Keratinocyte (primary cell): ENCODE measurements around the gene ABL2. TPM values are rescaled to one million over a fixed set of nuclear protein-coding genes. Genes with fewer than 3 reads are reported as not detected.

ENCODE experiments used
- DNase-seq: peaks from one replicate; pipeline ENCODE4 v3.0.0-alpha.2; 2011; ENCODE audit warnings: low read depth, missing footprints, low spot score
- FAIRE-seq: peaks from 2 replicates; lab custom pipeline; 2011; peaks lifted over from hg19 to GRCh38; lab: Jason Lieb, UNC
- H2AFZ ChIP-seq: 2 replicates; pipeline ENCODE4 v1.6.0; 2012; ENCODE audit warnings: low read length, control low read depth, inconsistent platforms; ENCODE audit not compliant: control insufficient read depth
- H3K27ac ChIP-seq: 2 replicates; pipeline ENCODE4 v1.5.1; 2011; ENCODE audit warnings: low read length; ENCODE audit not compliant: control insufficient read depth, insufficient read depth
- H3K27me3 ChIP-seq: 3 replicates; pipeline ENCODE4 v1.6.0; 2011; ENCODE audit warnings: low read length; ENCODE audit not compliant: control insufficient read depth, insufficient read depth; ENCODE audit errors: extremely low read depth
- H3K36me3 ChIP-seq, 2 experiments: 2 replicates in 1 of 2; 3 replicates in 1 of 2; pipeline ENCODE4 v1.5.1; 2011; ENCODE audit warnings: low read length in 2 of 2, mild to moderate bottlenecking in 1 of 2; ENCODE audit not compliant: control insufficient read depth in 2 of 2, insufficient read depth in 2 of 2; ENCODE audit errors: extremely low read depth in 1 of 2
- H3K4me1 ChIP-seq: 3 replicates; pipeline ENCODE4 v1.5.1; 2011; ENCODE audit warnings: low read length; ENCODE audit not compliant: control insufficient read depth, insufficient read depth; ENCODE audit errors: extremely low read depth
- H3K4me2 ChIP-seq: 3 replicates; pipeline ENCODE4 v1.6.0; 2011; ENCODE audit warnings: low read depth, low read length; ENCODE audit not compliant: control insufficient read depth, insufficient read depth; ENCODE audit errors: extremely low read depth
- H3K4me3 ChIP-seq, 3 experiments: fragments of 200-600 bp in 1 of 3; sonication (generic) in 1 of 3; 2 replicates in 2 of 3; 3 replicates in 1 of 3; pipeline ENCODE4 v1.5.1; 2011 to 2016; ENCODE audit warnings: low read length in 3 of 3, mild to moderate bottlenecking in 3 of 3, control low read depth in 2 of 3, inconsistent platforms in 1 of 3, low read depth in 1 of 3, mixed read lengths in 1 of 3, mixed run types in 1 of 3, moderate library complexity in 1 of 3; ENCODE audit not compliant: control insufficient read depth in 2 of 3, insufficient read depth in 2 of 3; ENCODE audit errors: extremely low read depth in 1 of 3
- H3K79me2 ChIP-seq: 2 replicates; pipeline ENCODE4 v1.6.0; 2012; ENCODE audit warnings: low read length; ENCODE audit not compliant: control insufficient read depth, insufficient read depth
- H3K9ac ChIP-seq: 3 replicates; pipeline ENCODE4 v1.6.0; 2011; ENCODE audit warnings: low read length; ENCODE audit not compliant: control insufficient read depth, insufficient read depth; ENCODE audit errors: extremely low read depth
- H3K9me1 ChIP-seq: 3 replicates; pipeline ENCODE4 v1.6.0; 2011; ENCODE audit warnings: low read length; ENCODE audit not compliant: control insufficient read depth, insufficient read depth; ENCODE audit errors: extremely low read depth
- H3K9me3 ChIP-seq: 2 replicates; pipeline ENCODE4 v1.5.1; 2012; ENCODE audit warnings: low read depth, low read length; ENCODE audit not compliant: control insufficient read depth
- H4K20me1 ChIP-seq: 3 replicates; pipeline ENCODE4 v1.6.0; 2011; ENCODE audit warnings: low read length; ENCODE audit not compliant: control insufficient read depth, insufficient read depth; ENCODE audit errors: extremely low read depth
- EZH2 ChIP-seq: IDR thresholded peaks from one replicate; pipeline ENCODE4 v1.6.1; 2012; ENCODE audit warnings: inconsistent platforms, mild to moderate bottlenecking, low read length, moderate library complexity
- dilution Hi-C: fragments of 300-500 bp; cut with MboI; formaldehyde crosslinking; loops from one replicate; pipeline ENCODE4 v1.7.0; 2020; ENCODE audit warnings: low sequenced_read_pairs; ENCODE audit not compliant: extremely low pct_ligation_motif_present
- polyA plus RNA-seq, 5 experiments: library from polyadenylated mRNA; depleted of rRNA in 3 of 5; stranded (reverse) in 3 of 5; stranded (forward) in 1 of 5; unstranded in 1 of 5; fragments of >200 nt; gene quantifications; 1 replicate in 1 of 5; 2 replicates in 3 of 5; 3 replicates in 1 of 5; pipeline versions ENCODE4 v1.2.1 to v1.2.3, GENCODE V29; 2011 to 2012; ENCODE audit warnings: missing spikeins in 2 of 5, low read depth in 1 of 5, low replicate concordance in 1 of 5
- TF ChIP-seq, protein P1 (sequence below), 3 experiments: IDR thresholded peaks in 1 of 3; conservative IDR thresholded peaks in 1 of 3; optimal IDR thresholded peaks in 1 of 3; 2 replicates in 2 of 3; 3 replicates in 1 of 3; pipeline versions ENCODE3 to v1.5.1; 2011; ENCODE audit warnings: low read length in 3 of 3, mild to moderate bottlenecking in 3 of 3, moderate library complexity in 2 of 3, control low read depth in 1 of 3, inconsistent platforms in 1 of 3; ENCODE audit not compliant: insufficient read depth in 2 of 3; ENCODE audit errors: extremely low read depth in 1 of 3

The ABL2 gene
- polyA plus RNA-seq, 1 donor (not counting 4 experiments of a cell fraction or from before 2014, with no cell fraction given), result 37.6 TPM

DNA sequence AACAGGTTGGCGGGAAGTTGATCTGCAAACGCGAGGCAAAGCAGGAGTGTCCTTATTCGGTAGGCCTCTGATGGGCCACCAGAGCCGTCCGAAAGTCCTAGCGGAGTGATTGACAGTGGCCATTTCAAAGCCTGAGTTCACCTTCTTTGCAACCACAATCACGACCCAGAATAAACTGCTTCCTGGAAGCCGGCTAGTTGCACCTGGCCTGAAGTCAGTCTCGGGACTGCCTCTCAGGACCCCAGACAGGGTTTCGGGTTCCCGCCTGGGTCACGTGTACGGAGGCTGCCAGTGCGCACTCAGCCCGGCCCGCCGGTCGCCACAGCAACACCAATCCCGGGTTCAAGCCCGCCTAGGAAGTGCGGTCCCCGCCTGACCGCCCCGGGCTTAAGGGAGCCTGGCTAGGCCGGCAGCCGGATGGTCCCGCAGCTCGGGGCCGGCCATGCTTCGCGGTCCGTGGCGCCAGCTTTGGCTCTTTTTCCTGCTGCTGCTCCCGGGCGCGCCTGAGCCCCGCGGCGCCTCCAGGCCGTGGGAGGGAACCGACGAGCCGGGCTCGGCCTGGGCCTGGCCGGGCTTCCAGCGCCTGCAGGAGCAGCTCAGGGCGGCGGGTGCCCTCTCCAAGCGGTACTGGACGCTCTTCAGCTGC is 147.7 kb downstream of the ABL2 start, which contains the start of gene TOR3A:
Gene TOR3A (plus strand): TSS at position 384 of the 646 bp plus-strand sequence. CDS start 59 bp downstream, at position 443.
- Histone ChIP-seq H2AFZ (peak within 1 kb of the TSS; percentile 80), H3K27me3 (no peaks in the 10 kb centered on the region), H3K36me3 (peaks cover 0 to 7% of the 10 kb centered on the region in 2 experiments), H3K4me2 (peak within 1 kb of the TSS; percentile 97), H3K4me3 (peak within 1 kb of the TSS; percentile 84 to 94 (median 91)), H3K9ac (peak within 1 kb of the TSS; percentile 87), H3K9me3 (no peaks in the 10 kb centered on the region), H3K79me2 (peaks cover 19% of the 10 kb centered on the region), H3K4me1 (peaks cover 17% of the 10 kb centered on the region), H3K9me1 (no peaks in the 10 kb centered on the region), H3K27ac (peak within 1 kb of the TSS; percentile 81), H4K20me1 (no peaks in the 10 kb centered on the region)
- dilution Hi-C loops, result no loop called here
- no peak for TF ChIP-seq EZH2
- TF ChIP-seq, protein P1, sequence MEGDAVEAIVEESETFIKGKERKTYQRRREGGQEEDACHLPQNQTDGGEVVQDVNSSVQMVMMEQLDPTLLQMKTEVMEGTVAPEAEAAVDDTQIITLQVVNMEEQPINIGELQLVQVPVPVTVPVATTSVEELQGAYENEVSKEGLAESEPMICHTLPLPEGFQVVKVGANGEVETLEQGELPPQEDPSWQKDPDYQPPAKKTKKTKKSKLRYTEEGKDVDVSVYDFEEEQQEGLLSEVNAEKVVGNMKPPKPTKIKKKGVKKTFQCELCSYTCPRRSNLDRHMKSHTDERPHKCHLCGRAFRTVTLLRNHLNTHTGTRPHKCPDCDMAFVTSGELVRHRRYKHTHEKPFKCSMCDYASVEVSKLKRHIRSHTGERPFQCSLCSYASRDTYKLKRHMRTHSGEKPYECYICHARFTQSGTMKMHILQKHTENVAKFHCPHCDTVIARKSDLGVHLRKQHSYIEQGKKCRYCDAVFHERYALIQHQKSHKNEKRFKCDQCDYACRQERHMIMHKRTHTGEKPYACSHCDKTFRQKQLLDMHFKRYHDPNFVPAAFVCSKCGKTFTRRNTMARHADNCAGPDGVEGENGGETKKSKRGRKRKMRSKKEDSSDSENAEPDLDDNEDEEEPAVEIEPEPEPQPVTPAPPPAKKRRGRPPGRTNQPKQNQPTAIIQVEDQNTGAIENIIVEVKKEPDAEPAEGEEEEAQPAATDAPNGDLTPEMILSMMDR (optimal IDR thresholded peaks at IDR 0.05 in 1 of 3, IDR thresholded peaks at IDR 0.05 in 1 of 3, conservative IDR thresholded peaks at IDR 0.05 in 1 of 3; ENCODE audit: extremely low read depth in 1 of 3, insufficient read depth in 2 of 3, low read length in 3 of 3), result peak in 1 of 3 experiments; percentile 2
- DNase-seq (peak; percentile 62), FAIRE-seq (no peak)

DNA sequence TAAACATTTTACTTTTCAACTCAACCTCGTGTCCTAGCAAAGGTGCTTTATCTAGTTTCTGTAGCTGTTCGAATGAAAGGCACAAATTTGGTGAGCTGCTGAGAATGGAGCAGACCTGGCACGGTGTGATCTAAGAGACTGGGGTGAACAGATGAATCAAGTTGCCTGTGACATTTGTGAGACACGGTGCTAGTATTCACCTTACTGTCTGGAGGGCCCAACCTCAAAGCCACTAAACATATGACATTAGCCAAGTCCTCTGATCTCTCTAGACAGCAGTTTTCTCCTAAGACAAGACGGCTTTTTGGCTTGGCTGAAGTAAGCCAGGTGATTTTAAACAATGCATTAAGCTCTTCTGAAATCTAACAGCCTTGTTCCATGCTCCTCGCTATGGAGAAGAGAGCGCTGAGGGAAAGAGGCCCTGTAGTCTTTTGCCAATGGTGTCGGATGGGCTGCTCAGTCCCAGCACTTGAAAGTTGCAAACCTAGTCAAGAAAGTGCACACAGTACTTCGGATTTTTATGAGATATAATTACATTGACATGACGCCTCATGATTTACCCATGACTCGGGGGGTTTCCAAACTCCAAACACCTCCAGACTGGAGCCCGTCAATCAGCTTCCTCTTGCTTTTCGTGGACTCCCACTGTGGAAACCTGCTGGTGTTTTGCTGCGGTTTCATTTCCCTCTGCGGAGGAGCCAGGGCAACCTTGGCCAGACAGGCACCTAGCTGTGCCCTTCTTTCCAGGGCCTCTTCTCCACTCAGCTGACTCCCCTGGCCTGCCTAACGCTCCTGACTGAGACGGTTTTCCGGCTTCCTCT is 148.4 kb downstream of the ABL2 start:
- peak overlapping the region; percentile 97 for H3K4me2 ChIP-seq
- DNase-seq, result no peak
- H3K4me3 ChIP-seq, result peak overlapping the region; percentile 84 to 94 (median 91)
- peaks cover 0 to 6% of the 10 kb centered on the region in 2 experiments for H3K36me3 ChIP-seq
- H3K27me3 ChIP-seq, result no peaks in the 10 kb centered on the region
- peaks cover 19% of the 10 kb centered on the region for H3K79me2 ChIP-seq
- peak overlapping the region; percentile 81 for H3K27ac ChIP-seq
- no peaks in the 10 kb centered on the region for H3K9me1 ChIP-seq
- no peaks in the 10 kb centered on the region for H3K9me3 ChIP-seq
- peak overlapping the region; percentile 72 for H2AFZ ChIP-seq
- no peaks in the 10 kb centered on the region for H4K20me1 ChIP-seq
- H3K4me1 ChIP-seq, result peaks cover 17% of the 10 kb centered on the region
- dilution Hi-C loops, result no loop called here
- no peak for TF ChIP-seq EZH2
- TF ChIP-seq, protein P1 (optimal IDR thresholded peaks at IDR 0.05 in 1 of 3, IDR thresholded peaks at IDR 0.05 in 1 of 3, conservative IDR thresholded peaks at IDR 0.05 in 1 of 3; ENCODE audit: extremely low read depth in 1 of 3, insufficient read depth in 2 of 3, low read length in 3 of 3), result no peak
- FAIRE-seq, result no peak
- peak overlapping the region; percentile 87 for H3K9ac ChIP-seq
